HepG2 (cell line): Measurements from ENCODE around the gene NPBWR2. TPM values are rescaled to one million over a fixed set of nuclear protein-coding genes. Genes with fewer than 3 reads are reported as not detected.

ENCODE experiments used
- CAMTA2 ChIP-seq: sonication (generic); formaldehyde crosslinking; IDR thresholded peaks from 2 replicates; pipeline ENCODE4 v1.4.0; 2020; ENCODE audit warnings: mild to moderate bottlenecking, missing genetic modification reagents, borderline replicate concordance
- CBX5 ChIP-seq: sonication (generic); formaldehyde crosslinking; IDR thresholded peaks from 2 replicates; pipeline ENCODE4 v1.4.0; 2020; ENCODE audit warnings: missing genetic modification reagents, borderline replicate concordance
- FOXJ3 ChIP-seq: sonication (generic); formaldehyde crosslinking; IDR thresholded peaks from 2 replicates; pipeline ENCODE4 v1.4.0; 2020; ENCODE audit warnings: missing genetic modification reagents, mild to moderate bottlenecking, borderline replicate concordance
- IRF1 ChIP-seq: sonication (generic); formaldehyde crosslinking; IDR thresholded peaks from 2 replicates; pipeline ENCODE4 v1.4.0; 2020; ENCODE audit warnings: low read depth, mild to moderate bottlenecking, missing genetic modification reagents
- KAT2B ChIP-seq: fragments of 150-350 bp; IDR thresholded peaks from 2 replicates; pipeline ENCODE4 v1.6.1; 2014; ENCODE audit warnings: low read depth, low read length, borderline replicate concordance
- KDM5A ChIP-seq: fragments of 200-600 bp; sonication (generic); IDR thresholded peaks from 2 replicates; pipeline ENCODE4 v1.7.0; 2018; ENCODE audit warnings: antibody characterized with exemption, mild to moderate bottlenecking, low read length, borderline replicate concordance
- MAFF ChIP-seq: IDR thresholded peaks from 2 replicates; pipeline ENCODE4 v1.6.1; 2011; ENCODE audit warnings: low read depth, low read length, improper control_type of control experiment
- MYC ChIP-seq: sonication (generic); formaldehyde crosslinking; IDR thresholded peaks from 2 replicates; pipeline ENCODE4 v1.9.0; 2021; ENCODE audit warnings: missing genetic modification reagents, borderline replicate concordance
- MZF1 ChIP-seq: sonication (generic); formaldehyde crosslinking; IDR thresholded peaks from 2 replicates; pipeline ENCODE4 v1.8.1; 2023; ENCODE audit warnings: mild to moderate bottlenecking, missing genetic modification reagents, borderline replicate concordance
- PAWR ChIP-seq: sonication (generic); formaldehyde crosslinking; IDR thresholded peaks from 2 replicates; pipeline ENCODE4 v1.4.0; 2020; ENCODE audit warnings: missing genetic modification reagents, mild to moderate bottlenecking, borderline replicate concordance
- PHF8 ChIP-seq: sonication (generic); formaldehyde crosslinking; IDR thresholded peaks from 2 replicates; pipeline ENCODE4 v1.5.0; 2020; ENCODE audit warnings: missing genetic modification reagents
- SOX6 ChIP-seq, 2 experiments: fragments of 450-650 bp in 1 of 2; sonication (generic) in 1 of 2; formaldehyde crosslinking in 1 of 2; IDR thresholded peaks; 2 replicates each; pipeline versions ENCODE4 v1.4.0 to v1.6.1; 2017 to 2020; ENCODE audit warnings: antibody characterized with exemption in 1 of 2, mild to moderate bottlenecking in 1 of 2, missing genetic modification reagents in 1 of 2
- SSRP1 ChIP-seq: IDR thresholded peaks from 2 replicates; pipeline ENCODE4 v1.6.1; 2016; ENCODE audit warnings: control low read depth
- TCF7 ChIP-seq: sonication (generic); IDR thresholded peaks from 2 replicates; pipeline ENCODE4 v1.6.1; 2016; ENCODE audit warnings: antibody characterized with exemption, low read depth
- TOPORS ChIP-seq: sonication (generic); formaldehyde crosslinking; IDR thresholded peaks from 2 replicates; pipeline ENCODE4 v1.8.0; 2023; ENCODE audit warnings: mild to moderate bottlenecking, missing genetic modification reagents
- TSC22D2 ChIP-seq: sonication (generic); formaldehyde crosslinking; IDR thresholded peaks from 2 replicates; pipeline ENCODE4 v1.5.1; 2020; ENCODE audit warnings: missing genetic modification reagents, mild to moderate bottlenecking, borderline replicate concordance
- ZC3H4 ChIP-seq: sonication (generic); formaldehyde crosslinking; IDR thresholded peaks from 2 replicates; pipeline ENCODE4 v1.4.0; 2020; ENCODE audit warnings: missing genetic modification reagents, borderline replicate concordance
- ZFP90 ChIP-seq: sonication (generic); formaldehyde crosslinking; IDR thresholded peaks from 2 replicates; pipeline ENCODE4 v1.8.0; 2022; ENCODE audit warnings: missing genetic modification reagents, mild to moderate bottlenecking, inconsistent platforms, borderline replicate concordance
- ZNF430 ChIP-seq: sonication (generic); formaldehyde crosslinking; IDR thresholded peaks from 2 replicates; pipeline ENCODE4 v1.9.0; 2021; ENCODE audit warnings: mild to moderate bottlenecking, missing genetic modification reagents
- ZNF644 ChIP-seq: IDR thresholded peaks from 2 replicates; pipeline ENCODE4 v1.6.1; 2016; ENCODE audit warnings: low read depth
- ZNF724P ChIP-seq: sonication (generic); formaldehyde crosslinking; IDR thresholded peaks from 2 replicates; pipeline ENCODE4 v1.8.0; 2022; ENCODE audit warnings: missing genetic modification reagents, borderline replicate concordance
- ZNF784 ChIP-seq: sonication (generic); formaldehyde crosslinking; IDR thresholded peaks from 2 replicates; pipeline ENCODE4 v1.5.1; 2020; ENCODE audit warnings: missing genetic modification reagents, mild to moderate bottlenecking, borderline replicate concordance
- polyA plus RNA-seq, 8 experiments: library from polyadenylated mRNA; depleted of rRNA in 3 of 8; stranded (reverse) in 7 of 8; unstranded in 1 of 8; fragments of >200 nt; fragmentation: Illumina TruSeq in 4 of 8; extraction: Trizol in 4 of 8; gene quantifications; 2 replicates each; pipeline versions ENCODE4 v1.2.1 to v1.2.3, GENCODE V29; 2011 to 2016; ENCODE audit warnings: low read depth in 4 of 8, missing spikeins in 1 of 8, mixed read lengths in 1 of 8; ENCODE audit not compliant: insufficient read depth in 1 of 8
- total RNA-seq, 5 experiments: library from RNA; depleted of rRNA; stranded (reverse); fragments of >200 nt; fragmentation: Illumina TruSeq; extraction: Trizol; gene quantifications; 2 replicates each; pipeline ENCODE4 v1.2.3, GENCODE V29; 2016; ENCODE audit warnings: low read depth in 1 of 5
- TF ChIP-seq, protein P1 (sequence below): sonication (generic); formaldehyde crosslinking; IDR thresholded peaks from 2 replicates; pipeline ENCODE4 v1.5.1; 2020; ENCODE audit warnings: missing genetic modification reagents, mild to moderate bottlenecking, borderline replicate concordance
- TF ChIP-seq, protein P2 (sequence below): sonication (generic); formaldehyde crosslinking; IDR thresholded peaks from 2 replicates; pipeline ENCODE4 v1.4.0; 2020; ENCODE audit warnings: mild to moderate bottlenecking, low read depth, missing genetic modification reagents
- TF ChIP-seq, protein P3 (sequence below): sonication (generic); formaldehyde crosslinking; IDR thresholded peaks from 2 replicates; pipeline ENCODE4 v1.8.1; 2023; ENCODE audit warnings: mild to moderate bottlenecking, moderate library complexity, missing genetic modification reagents

NPBWR2 gene
- total and polyA plus RNA-seq, 2 of the 13 experiments (the other 11 are each of a cell fraction or from before 2014, with no cell fraction given): not detected

- TF ChIP-seq, protein P1, sequence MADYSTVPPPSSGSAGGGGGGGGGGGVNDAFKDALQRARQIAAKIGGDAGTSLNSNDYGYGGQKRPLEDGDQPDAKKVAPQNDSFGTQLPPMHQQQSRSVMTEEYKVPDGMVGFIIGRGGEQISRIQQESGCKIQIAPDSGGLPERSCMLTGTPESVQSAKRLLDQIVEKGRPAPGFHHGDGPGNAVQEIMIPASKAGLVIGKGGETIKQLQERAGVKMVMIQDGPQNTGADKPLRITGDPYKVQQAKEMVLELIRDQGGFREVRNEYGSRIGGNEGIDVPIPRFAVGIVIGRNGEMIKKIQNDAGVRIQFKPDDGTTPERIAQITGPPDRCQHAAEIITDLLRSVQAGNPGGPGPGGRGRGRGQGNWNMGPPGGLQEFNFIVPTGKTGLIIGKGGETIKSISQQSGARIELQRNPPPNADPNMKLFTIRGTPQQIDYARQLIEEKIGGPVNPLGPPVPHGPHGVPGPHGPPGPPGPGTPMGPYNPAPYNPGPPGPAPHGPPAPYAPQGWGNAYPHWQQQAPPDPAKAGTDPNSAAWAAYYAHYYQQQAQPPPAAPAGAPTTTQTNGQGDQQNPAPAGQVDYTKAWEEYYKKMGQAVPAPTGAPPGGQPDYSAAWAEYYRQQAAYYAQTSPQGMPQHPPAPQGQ (CRISPR knock-in tag): no peak
- TF ChIP-seq TOPORS (CRISPR knock-in tag): no peak
- TF ChIP-seq ZNF430: peak; percentile 83; the same call in 1 of the 2 replicates
- no peak for TF ChIP-seq IRF1
- TF ChIP-seq SOX6 (IDR thresholded peaks at IDR 0.05): no peak
- TF ChIP-seq SOX6 (CRISPR knock-in tag; IDR thresholded peaks at IDR 0.05): no peak; the same call in 1 of the 2 replicates
- no peak for TF ChIP-seq KDM5A
- no peak for TF ChIP-seq KAT2B
- peak; percentile 13; the same call in 1 of the 2 replicates for TF ChIP-seq ZFP90 (CRISPR knock-in tag)
- 0 out of 2 replicates have a peak, but pooled peaks have one; percentile 14 for TF ChIP-seq CBX5
- no peak for TF ChIP-seq ZNF644 (CRISPR knock-in tag)
- TF ChIP-seq MAFF: no peak
- no peak for TF ChIP-seq TCF7
- no peak for TF ChIP-seq PAWR (CRISPR knock-in tag)
- TF ChIP-seq CAMTA2 (CRISPR knock-in tag): peak; percentile 29
- TF ChIP-seq SSRP1 (CRISPR knock-in tag): no peak
- no peak for TF ChIP-seq TSC22D2 (CRISPR knock-in tag)
- no peak for TF ChIP-seq ZNF784 (CRISPR knock-in tag)
- no peak for TF ChIP-seq MZF1
- no peak; the same call in 1 of the 2 replicates for TF ChIP-seq MYC
- no peak for TF ChIP-seq FOXJ3 (CRISPR knock-in tag)
- no peak for TF ChIP-seq ZC3H4 (CRISPR knock-in tag)
- no peak for TF ChIP-seq ZNF724P
- TF ChIP-seq, protein P2, sequence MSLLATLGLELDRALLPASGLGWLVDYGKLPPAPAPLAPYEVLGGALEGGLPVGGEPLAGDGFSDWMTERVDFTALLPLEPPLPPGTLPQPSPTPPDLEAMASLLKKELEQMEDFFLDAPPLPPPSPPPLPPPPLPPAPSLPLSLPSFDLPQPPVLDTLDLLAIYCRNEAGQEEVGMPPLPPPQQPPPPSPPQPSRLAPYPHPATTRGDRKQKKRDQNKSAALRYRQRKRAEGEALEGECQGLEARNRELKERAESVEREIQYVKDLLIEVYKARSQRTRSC (CRISPR knock-in tag): no peak
- TF ChIP-seq, protein P3, sequence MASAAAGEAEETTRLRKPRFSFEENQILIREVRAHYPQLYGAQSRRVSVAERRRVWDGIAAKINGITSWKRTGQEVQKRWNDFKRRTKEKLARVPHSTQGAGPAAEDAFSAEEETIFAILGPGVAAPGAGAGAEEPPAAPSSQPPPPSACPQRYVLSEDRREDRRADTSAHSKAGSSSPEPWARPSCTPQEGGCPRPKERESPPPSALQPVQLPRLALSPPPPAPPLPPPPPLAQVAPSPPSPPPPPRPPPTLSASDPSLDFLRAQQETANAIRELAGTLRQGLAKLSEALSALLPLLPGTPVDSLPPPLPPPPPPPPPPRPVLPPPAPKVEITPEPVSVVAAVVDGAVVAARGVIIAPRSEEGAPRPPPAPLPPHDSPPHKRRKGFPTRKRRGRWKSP (CRISPR knock-in tag): no peak
- peak; percentile 72 for TF ChIP-seq PHF8 (CRISPR knock-in tag)
Measured at GRCh38 chr20:64063389-64064144, 43.8 kb downstream of the NPBWR2 start (continued).
